PFSK-1 (cell line): ENCODE measurements around the gene ATAD2B.

Experiments used
- POLR2AphosphoS5 ChIP-seq: IDR thresholded peaks from 2 replicates; pipeline ENCODE4 v1.6.1; 2012; ENCODE audit warnings: low read depth, mild to moderate bottlenecking, control low read depth, low read length, moderate library complexity
- REST ChIP-seq, 2 experiments: IDR thresholded peaks; 2 replicates each; pipeline versions ENCODE4 v1.6.1 to v1.8.0; 2011 to 2012; ENCODE audit warnings: low read depth in 2 of 2, low read length in 2 of 2, control low read depth in 1 of 2, inconsistent platforms in 1 of 2, mild to moderate bottlenecking in 1 of 2, moderate library complexity in 1 of 2; ENCODE audit not compliant: insufficient read depth in 1 of 2
- SIN3A ChIP-seq: IDR thresholded peaks from 2 replicates; pipeline ENCODE4 v1.6.1; 2012; ENCODE audit warnings: mild to moderate bottlenecking, low read length, moderate library complexity, borderline replicate concordance; ENCODE audit not compliant: insufficient read depth
- TAF1 ChIP-seq: IDR thresholded peaks from 2 replicates; pipeline ENCODE4 v1.6.1; 2012; ENCODE audit warnings: low read length, control low read depth, borderline replicate concordance; ENCODE audit not compliant: insufficient read depth

- TF ChIP-seq REST (IDR thresholded peaks at IDR 0.05; ENCODE audit: insufficient read depth in 1 of 2, low read depth in 2 of 2, low read length in 2 of 2) (no peak), POLR2AphosphoS5 (no peak), TAF1 (no peak), SIN3A (no peak)
These were observed 103.1 kb downstream of the ATAD2B start for GRCh38 chr2:23823863-23824262.
